ENCODE measurements around the gene CEP85L. TPM values are rescaled to one million over a fixed set of nuclear protein-coding genes. Genes with fewer than 3 reads are reported as not detected.

CEP85L gene
- polyA plus RNA-seq, 1 of the 3 experiments (the other 2 are of a cell fraction): 1.1 TPM

DNA sequence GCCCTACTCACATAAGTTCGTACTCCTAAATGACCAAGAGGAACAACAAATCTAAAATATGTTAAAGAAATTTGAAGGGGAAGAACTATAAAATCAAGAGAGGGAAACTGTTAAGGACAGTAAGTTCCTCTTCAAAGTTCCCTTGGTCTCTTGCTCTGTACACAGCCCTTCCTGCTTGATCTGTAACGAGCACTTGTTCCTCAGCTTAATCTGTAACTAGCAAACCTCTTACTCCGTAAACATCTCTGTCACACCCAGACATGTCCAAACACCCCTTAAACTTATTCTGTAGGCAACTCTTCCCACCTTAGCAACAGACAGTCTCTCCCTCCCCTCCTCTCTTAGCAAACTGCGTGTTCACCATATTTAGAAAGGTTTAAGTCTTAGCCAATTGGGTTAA is 73.4 kb downstream of the CEP85L start:
- POLR2A ChIA-PET: no interaction called here
- Histone ChIP-seq H3K4me2 (no peak overlapping the region), H3K4me1 (ENCODE audit: control insufficient read depth in 1 of 2, insufficient read depth in 2 of 2, low read depth in 1 of 2, low read length in 1 of 2) (no peaks in the 10 kb centered on the region), H3F3A (replicated peaks; ENCODE audit: insufficient read depth) (peaks cover 6% of the 10 kb centered on the region), H2AFZ (ENCODE audit: low read depth) (no peak overlapping the region), H3K27me3 (ENCODE audit: insufficient read depth) (no peaks in the 10 kb centered on the region), H3K4me3 (ENCODE audit: low read depth in 2 of 2, low read length in 1 of 2) (no peak overlapping the region), H3K27ac (ENCODE audit: low read depth in 2 of 2, low read length in 1 of 2) (no peak overlapping the region), H3K9me2 (no peaks in the 10 kb centered on the region), H3K9me3 (peaks cover 21% of the 10 kb centered on the region), H3K36me3 (replicated peaks in 1 of 2; ENCODE audit: control insufficient read depth in 1 of 2, insufficient read depth in 2 of 2, low read length in 1 of 2) (peaks cover 0 to 4% of the 10 kb centered on the region in 2 experiments), H3K79me2 (ENCODE audit: insufficient read depth) (0 out of 2 replicates have a peak, but pooled peaks cover 7% of the 10 kb centered on the region), H4K20me1 (ENCODE audit: insufficient read depth) (no peaks in the 10 kb centered on the region), H3K9ac (no peak overlapping the region)
- 70% methylated on average over 4 of the region's 4 CpGs for WGBS (ENCODE audit: low lambda C conversion rate)
- no peak for DNase-seq
- TF ChIP-seq NRF1 (IDR thresholded peaks at IDR 0.05; ENCODE audit: low read depth, low read length): no peak
- no peak for TF ChIP-seq RFX5 (IDR thresholded peaks at IDR 0.05; ENCODE audit: low read length)
- CTCF ChIA-PET: interaction anchor here (1.1 kb wide), 1 partner anchor 295 kb away, joined by 4 read pairs; no protein-coding TSS in a partner anchor

- peaks cover 7% of the 10 kb centered on the region; the same call in 1 of the 2 replicates for H3K79me2 ChIP-seq (ENCODE audit: insufficient read depth)
- POLR2A ChIA-PET: no interaction called here
- CTCF ChIA-PET: interaction anchor here (3.2 kb wide), 1 partner anchor 9 kb away, joined by 13 read pairs; no protein-coding TSS in a partner anchor
- H3K27me3 ChIP-seq (ENCODE audit: insufficient read depth): no peaks in the 10 kb centered on the region
- H3F3A ChIP-seq (replicated peaks; ENCODE audit: insufficient read depth): peaks cover 6% of the 10 kb centered on the region
- no peaks in the 10 kb centered on the region for H3K4me1 ChIP-seq (ENCODE audit: control insufficient read depth in 1 of 2, insufficient read depth in 2 of 2, low read depth in 1 of 2, low read length in 1 of 2)
- no peak for TF ChIP-seq MAX (IDR thresholded peaks at IDR 0.05; ENCODE audit: low read depth)
- no peak for TF ChIP-seq YY1 (IDR thresholded peaks at IDR 0.05; ENCODE audit: low read depth)
- TF ChIP-seq RFX5 (IDR thresholded peaks at IDR 0.05; ENCODE audit: low read length): no peak
- TF ChIP-seq GATA2 (CRISPR knock-in tag; IDR thresholded peaks at IDR 0.05): no peak
- no peak for TF ChIP-seq IRF3 (IDR thresholded peaks at IDR 0.05; ENCODE audit: low read depth, low read length)
- TF ChIP-seq EP300 (IDR thresholded peaks at IDR 0.05; ENCODE audit: borderline replicate concordance in 1 of 2, low read depth in 1 of 2, low read length in 1 of 2): no peak
- no peak for TF ChIP-seq USF2 (IDR thresholded peaks at IDR 0.05; ENCODE audit: borderline replicate concordance, low read depth, low read length)
- TF ChIP-seq, protein P1, sequence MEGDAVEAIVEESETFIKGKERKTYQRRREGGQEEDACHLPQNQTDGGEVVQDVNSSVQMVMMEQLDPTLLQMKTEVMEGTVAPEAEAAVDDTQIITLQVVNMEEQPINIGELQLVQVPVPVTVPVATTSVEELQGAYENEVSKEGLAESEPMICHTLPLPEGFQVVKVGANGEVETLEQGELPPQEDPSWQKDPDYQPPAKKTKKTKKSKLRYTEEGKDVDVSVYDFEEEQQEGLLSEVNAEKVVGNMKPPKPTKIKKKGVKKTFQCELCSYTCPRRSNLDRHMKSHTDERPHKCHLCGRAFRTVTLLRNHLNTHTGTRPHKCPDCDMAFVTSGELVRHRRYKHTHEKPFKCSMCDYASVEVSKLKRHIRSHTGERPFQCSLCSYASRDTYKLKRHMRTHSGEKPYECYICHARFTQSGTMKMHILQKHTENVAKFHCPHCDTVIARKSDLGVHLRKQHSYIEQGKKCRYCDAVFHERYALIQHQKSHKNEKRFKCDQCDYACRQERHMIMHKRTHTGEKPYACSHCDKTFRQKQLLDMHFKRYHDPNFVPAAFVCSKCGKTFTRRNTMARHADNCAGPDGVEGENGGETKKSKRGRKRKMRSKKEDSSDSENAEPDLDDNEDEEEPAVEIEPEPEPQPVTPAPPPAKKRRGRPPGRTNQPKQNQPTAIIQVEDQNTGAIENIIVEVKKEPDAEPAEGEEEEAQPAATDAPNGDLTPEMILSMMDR (IDR thresholded peaks at IDR 0.05): no peak
- DNase-seq: no peak
- 89% methylated on average over 13 of the region's 13 CpGs for WGBS (ENCODE audit: low lambda C conversion rate)
- 0 out of 4 replicates have a peak overlapping the region, but pooled peaks of 1 of the 2 experiments have one; percentile 22 for H3K27ac ChIP-seq (ENCODE audit: low read depth in 2 of 2, low read length in 1 of 2)
- H3K9ac ChIP-seq: no peak overlapping the region
- H3K36me3 ChIP-seq (replicated peaks in 1 of 2; ENCODE audit: control insufficient read depth in 1 of 2, insufficient read depth in 2 of 2, low read length in 1 of 2): peaks cover 0 to 8% of the 10 kb centered on the region in 2 experiments
- no peak overlapping the region for H2AFZ ChIP-seq (ENCODE audit: low read depth)
- H3K4me3 ChIP-seq (ENCODE audit: low read depth in 2 of 2, low read length in 1 of 2): no peak overlapping the region; a peak in 1 of 4 replicates
- H3K9me3 ChIP-seq: peaks cover 22% of the 10 kb centered on the region
- H3K9me2 ChIP-seq: no peaks in the 10 kb centered on the region
- no peaks in the 10 kb centered on the region for H4K20me1 ChIP-seq (ENCODE audit: insufficient read depth)
- no peak overlapping the region for H3K4me2 ChIP-seq
These were observed 77.1 kb downstream of the CEP85L start for GRCh38 chr6:118574051-118574865.

Measured in SK-N-SH (cell line).